HG03280 (cell line): ENCODE data around the gene CYRIA.

Experiments
- ATAC-seq: cut with Tn5 transposase; IDR thresholded peaks from one replicate; pipeline ENCODE4 v1.9.1; 2021; ENCODE audit warnings: mild to moderate bottlenecking, moderate library complexity; ENCODE audit not compliant: unreplicated experiment

Gene CYRIA

DNA sequence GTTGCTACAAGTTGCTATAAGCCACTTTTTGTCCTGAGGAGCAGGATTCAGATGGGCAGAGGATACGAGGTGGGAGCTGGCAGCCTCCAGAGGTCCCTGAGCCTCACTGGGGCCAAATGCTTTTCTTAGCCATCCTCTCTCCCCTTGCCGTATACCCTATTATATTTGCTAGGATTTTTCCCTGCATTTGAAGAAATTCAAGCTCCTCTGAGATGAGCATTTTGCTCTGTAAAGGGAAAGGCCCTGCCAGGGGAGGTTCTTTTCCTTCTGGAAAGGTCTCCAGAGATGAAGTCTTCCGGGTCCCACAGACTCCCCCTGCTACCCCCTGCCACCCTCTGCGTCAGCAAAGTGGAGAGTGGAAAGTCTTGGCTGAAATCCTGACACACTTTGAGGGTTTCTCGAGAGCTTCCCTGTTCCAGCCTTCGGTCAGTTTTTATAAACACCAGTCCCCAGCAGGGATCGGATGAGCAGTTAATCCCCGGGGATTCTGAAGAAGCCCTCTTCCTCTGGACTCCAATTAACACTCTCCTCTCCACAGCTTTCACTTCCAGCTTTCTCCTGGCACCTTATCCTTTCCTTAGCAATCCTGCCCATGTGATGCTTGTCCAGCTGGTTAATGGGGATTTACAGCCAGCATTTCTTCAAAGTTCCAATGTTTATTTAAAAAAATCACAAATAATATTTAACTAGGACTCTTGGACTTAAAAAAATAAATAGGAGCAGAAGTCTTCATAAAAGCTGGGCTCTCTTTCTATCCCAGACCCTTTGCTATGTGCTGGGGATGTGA lies 13.1 kb downstream of the CYRIA start:
- ATAC-seq, result no peak

DNA sequence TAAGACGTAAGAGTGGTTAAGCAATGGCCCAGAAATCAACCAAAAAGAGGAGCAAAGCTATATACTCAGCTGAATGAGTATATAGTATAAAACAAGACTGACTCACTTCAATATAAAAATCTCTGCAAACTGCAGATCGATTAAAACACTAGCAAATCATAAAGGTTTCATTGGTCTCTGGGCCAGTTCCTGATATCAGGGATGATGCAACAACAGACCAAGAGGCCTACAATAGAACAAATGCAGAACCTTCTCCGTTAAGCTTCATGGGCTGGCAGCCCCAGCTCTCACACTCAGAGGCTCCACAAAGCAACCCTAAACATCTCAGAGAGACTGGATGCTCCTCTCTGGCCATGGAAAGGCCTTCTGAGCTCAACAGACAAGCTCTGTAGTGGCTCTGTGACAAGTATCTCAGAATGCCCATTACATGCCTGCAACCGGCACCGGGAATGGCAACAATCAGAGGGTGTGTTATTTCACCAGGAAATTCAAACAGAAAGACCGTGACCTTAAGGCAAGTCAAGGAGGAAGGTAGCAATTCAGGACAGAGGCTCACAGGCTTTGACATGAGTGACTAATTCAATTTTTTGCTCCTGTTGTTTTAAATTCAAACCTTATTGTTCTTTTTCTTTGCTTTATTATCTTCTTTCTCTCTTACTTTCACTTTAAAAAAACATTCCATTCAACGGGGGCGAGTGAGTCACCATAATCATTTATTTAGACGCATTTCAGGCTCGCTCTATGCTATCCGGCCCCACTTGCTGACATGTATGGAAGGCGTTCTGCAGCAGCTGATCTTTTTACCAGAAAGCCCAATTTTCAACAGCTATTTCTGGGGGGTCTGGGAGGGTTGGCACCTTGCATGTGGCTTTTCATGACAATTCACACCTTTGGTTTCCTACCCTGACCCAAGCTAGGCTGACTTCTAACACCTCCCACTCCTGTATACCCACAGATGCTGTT lies 15.1 kb downstream of the CYRIA start:
- ATAC-seq, result no peak

DNA sequence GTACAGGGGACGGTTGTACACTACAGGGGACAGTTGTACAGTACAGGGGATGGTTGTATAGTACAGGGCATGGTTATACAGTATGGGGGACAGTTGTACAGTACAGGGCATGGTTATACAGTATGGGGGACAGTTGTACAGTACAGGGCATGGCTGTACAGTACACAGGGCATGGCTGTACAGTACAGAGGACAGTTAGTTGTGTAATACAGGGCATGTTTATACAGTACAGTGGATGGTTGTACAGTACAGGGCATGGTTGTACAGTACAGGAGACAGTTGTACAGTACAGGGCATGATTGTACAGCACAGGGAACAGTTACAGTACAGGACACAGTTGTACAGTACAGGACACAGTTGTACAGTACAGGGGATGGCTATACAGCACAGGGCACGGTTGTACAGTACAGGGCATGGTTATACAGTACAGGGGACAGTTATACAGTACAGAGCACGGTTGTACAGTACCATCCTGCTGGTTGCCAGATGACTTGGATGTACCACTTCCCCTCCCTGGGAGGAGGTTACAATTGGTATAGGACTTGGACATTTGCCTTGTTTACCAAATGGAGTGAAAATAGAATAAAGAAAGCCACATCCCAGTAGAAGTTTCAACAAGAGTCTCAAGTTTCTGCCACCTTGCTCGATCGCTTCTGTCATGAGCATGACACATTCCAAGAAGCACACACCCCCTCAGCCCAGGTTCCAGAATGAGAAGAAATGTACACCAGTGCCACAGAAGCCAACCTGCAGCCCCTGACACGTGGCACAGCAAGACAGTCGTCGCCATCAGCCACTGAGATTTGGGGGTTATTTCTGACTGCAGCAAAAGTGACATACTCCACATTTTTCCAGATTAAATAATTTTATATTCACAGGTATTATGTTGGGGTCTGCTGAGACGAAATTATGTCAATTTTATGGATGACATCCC lies 16.0 kb downstream of the CYRIA start:
- ATAC-seq, result no peak

DNA sequence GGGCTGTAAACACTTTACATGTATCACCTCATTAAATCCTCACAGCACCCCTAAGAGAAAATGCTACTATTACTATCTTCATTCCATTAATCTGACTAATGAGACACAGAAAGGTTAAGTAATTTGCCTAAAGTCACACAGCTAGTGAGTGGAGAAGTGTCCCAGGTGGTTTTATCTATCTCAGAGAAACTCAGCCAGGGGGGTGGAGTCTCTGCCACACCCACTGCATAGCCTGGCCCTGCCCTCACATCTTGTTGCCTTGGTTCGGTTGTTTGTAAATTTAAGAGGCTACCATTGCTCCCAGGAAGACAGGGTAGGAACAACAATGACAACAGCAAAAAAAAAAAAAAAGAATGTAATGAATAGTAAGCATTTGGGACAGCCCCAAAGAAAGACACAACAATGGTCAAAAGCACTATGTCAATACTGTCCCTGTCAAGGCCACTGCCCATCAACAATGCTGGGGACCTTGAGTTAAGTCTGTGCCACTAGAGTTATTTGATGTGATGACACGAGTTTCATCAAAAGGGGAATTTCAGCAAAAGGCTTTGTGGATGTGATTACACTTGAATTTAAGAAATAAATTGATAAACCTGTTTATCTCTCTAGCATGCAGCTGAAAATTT lies 17.5 kb downstream of the CYRIA start:
- no peak for ATAC-seq

DNA sequence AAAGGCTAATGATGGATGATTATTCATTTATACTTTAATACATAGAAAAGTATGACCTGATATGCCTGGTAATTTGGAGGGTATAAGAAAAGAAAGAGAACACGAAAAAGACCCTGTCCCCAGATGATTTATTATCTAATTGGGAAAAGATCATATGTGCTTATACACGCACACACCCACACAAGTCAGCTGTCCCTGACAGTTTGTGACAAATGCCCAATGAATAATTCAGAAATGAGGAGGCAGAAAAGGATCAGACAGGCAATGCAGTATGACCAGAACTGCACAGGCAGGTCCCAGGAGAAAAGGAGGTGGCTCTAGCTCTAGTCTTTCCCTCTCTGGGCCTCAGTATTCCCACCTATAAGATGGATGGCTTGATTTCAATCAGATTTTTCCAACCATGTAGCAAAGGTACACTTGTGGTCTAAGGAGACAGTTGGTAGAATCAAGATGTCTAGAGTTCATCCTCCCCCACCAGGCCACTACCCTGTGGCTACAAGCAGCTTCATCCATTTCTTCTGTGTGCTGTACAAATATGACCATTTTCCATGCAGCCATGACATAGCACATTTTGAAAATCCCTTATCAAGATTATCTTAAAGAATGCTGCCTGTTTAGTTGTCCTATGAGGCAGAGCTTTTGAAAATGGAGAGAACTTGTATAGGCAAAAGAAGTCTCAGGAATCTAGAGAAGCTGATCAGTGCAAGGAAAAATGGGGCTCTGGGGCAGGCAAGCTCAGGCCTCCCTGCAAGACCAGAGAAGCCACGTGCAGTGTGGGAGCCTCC lies 19.7 kb downstream of the CYRIA start:
- ATAC-seq, result no peak

DNA sequence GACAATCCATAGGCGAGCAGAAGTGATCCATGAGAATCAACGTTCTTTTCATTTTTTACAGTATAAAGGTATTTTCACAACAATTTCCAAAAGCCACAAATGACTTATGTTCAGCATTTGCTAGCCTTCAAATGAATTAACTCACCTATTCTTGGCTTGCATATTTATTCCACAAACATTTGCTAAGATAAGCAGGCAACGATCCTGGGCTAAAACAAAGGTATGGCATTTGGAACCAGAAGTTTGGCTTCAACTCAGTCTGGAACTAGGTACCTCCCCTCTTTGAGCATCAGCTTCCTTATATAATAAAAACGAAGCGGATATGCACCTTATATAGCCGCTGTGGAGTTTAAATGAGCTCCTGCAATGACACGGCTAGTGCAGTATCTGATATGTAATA lies 20.5 kb downstream of the CYRIA start:
- ATAC-seq, result no peak

DNA sequence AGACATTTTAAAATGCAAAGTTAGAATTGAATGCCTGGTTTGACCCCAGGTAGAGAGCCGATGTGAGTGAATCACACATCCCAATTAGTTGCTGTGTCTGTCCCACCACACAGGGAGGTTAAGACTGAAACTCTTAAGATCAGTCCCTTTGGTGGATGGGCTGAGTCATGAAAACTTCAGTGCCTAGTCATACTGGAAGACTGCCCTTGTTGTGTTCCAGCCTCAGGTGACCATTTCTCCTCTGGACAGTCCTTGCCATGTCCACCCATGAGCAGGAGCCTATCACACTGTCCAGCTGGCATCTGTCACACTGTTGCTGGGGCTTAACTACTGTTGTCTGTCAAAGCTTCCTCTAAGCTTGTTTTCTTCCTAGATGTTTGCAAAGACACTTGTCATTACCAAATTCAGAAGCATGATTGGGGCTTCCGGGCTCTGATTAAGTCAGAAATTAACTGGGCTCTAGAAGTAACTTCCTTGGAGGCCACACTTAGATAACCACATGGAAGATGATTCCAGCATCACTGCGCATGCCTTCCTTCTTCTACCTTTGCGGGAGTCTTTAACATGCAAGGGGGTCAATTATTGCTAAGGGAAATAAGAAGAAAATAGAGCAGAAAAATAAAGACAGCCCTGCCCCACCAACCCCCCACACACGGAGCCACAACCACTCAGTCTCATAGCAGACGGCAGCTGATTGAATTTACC lies 21.3 kb downstream of the CYRIA start:
- no peak for ATAC-seq

DNA sequence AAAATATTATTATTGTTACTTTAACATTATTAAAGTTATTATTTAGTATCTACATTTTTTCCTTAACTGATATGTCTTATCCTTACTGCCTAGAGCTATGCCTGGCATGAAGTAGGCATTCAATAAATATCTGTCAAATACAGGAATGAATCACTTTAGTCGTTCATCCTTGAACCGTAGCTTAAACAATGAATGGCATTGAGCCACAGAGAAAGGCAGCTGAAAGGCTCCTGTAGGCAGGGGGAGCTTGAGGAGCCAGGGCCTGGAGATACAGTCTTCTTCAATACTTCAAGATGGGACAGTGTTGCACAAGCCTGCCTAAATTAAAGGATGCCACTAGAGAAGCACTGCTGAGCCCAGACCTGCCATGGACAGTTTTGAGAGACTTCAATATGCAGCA lies 22.5 kb downstream of the CYRIA start:
- ATAC-seq, result no peak

DNA sequence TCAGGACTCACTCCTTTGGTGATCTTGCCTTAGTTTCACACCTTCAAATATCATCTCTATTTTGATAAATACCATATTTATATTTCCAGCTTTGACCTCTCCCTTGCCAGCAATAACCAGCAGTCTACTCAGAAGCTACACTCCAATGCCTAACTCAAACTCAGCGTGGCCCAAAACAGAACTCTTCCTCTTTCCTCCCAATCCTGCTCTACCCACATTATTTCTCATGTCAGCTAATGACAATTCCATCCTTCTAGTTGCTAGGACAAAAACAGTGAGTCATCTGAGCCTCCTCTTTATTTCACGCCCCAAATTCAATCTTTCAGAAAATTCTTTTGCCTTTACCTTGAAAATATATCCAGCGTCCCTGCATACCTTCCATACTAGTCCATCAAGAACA lies 23.5 kb downstream of the CYRIA start:
- ATAC-seq, result no peak

DNA sequence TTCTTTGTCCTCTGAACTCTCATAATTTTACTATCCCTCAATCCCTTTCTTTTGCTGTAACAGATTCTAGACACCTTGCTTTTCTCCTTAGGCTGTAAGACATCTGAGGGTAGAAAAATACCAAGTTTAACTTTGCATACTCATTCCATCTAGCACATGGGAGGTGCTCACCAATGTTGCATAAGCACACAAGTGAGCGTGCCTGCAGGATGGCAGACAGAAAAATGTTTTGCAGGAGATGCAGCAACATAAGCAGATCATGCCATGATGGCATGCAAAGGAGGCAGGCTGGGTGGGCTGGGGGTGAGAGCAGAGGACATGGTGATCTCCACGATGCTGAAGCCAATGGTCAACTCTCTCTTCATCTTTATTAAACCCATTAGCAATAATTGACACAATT lies 24.1 kb downstream of the CYRIA start:
- no peak for ATAC-seq

DNA sequence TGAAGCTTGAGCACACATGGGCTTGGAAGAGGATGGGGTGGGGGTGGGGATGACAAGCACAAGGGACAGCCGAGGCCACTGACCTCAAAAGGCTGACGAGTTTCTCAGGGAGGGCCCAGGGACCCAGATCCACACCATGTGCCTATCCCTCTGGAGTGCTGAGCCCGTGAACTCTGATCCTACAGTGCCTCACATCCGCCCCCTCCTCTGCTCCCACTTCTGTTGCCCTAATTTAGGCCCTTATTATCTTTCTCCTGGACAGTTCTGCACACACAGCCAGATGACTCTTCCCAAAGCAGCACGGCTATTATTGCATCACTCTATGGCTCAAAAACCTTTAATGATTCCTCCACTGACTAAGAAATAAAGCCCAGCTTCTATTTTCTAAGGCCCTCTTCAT lies 24.8 kb downstream of the CYRIA start:
- ATAC-seq, result no peak

DNA sequence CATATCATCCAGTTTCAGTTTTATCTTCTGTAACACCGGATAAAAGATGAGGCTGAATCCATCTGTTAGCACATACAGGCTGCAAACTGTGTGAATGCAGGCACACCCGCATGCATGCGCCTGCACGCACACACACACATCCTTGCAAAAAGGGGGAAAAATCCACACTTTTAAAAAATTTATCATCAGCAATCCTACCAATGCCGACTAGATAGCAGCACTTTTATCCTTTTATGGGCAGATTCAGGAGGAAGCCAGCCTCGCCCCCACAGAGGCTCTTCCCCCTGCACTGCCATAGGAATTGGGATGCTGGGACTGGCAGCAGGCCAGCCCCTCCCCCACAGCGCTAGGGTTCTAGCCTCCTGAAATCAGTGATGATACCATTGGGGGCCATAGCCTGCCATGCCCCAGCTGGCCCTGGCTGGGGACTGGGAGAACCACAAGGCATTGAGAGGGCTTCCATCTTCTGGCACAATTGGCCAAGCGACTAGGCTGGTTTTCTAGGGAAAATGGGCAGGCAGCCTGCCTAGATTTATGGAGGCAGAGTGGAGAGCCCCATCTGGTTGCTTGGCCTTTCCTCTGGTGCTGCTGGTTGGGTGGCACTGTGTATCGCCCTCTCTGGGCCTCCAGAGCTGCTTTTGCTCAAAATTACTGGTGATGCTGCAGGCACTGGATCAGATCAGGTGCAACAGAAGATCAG lies 25.5 kb downstream of the CYRIA start:
- ATAC-seq, result no peak

DNA sequence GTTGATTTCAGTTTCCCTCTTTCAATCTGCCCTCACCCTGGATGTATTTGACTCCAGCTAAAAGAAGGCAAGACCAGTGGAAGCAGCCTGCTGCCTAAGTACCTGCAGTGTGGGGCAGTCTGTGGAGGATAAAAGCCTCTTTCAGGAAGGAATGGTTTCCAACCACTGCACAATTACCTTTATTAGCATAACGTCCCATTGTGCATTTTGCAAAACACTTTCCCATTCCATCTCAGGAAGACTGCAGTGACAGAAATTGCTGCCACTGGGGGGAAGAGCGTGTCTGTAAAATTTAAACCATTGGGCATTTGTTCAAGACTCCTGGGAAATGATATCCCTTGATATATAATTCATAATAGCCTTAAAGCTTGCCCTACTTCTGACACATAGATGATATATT lies 26.2 kb downstream of the CYRIA start:
- ATAC-seq, result no peak

DNA sequence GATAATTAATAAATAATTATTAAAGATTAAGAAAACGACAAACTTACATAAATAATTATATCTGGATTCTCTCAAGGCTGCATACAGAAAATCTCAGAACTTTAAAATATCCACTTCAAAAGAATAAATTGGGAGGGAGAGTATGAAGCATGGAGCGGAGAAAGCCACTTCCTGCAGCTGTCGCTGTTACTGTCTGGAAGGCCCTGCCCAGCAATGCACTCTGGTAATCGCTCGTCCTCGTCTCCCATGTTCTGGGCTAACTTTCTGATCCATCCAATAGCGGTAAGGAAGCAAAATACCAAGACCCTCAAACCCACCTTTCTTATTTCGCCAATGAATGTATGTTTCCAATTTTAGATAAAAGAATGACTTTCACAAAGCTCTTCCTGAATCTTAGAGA lies 26.7 kb downstream of the CYRIA start:
- ATAC-seq, result no peak

DNA sequence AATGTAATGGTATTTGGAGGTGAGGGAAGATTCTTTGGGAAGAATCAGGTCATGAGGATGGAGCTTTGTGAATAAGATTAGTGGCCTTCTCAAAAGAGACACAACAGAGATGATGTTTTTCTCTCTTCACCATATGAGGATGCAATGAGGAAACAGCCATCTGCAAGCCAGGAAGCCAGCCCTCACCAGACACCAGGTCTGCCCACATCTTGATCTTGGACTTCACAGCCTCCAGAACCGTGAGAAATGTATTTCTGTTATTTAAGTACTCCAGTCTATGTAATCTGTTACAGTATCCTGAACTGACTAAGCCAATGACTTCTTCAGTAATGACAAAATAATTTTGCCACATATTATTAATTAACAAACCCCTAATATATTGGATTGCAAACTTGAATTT lies 28.3 kb downstream of the CYRIA start:
- ATAC-seq, result no peak

DNA sequence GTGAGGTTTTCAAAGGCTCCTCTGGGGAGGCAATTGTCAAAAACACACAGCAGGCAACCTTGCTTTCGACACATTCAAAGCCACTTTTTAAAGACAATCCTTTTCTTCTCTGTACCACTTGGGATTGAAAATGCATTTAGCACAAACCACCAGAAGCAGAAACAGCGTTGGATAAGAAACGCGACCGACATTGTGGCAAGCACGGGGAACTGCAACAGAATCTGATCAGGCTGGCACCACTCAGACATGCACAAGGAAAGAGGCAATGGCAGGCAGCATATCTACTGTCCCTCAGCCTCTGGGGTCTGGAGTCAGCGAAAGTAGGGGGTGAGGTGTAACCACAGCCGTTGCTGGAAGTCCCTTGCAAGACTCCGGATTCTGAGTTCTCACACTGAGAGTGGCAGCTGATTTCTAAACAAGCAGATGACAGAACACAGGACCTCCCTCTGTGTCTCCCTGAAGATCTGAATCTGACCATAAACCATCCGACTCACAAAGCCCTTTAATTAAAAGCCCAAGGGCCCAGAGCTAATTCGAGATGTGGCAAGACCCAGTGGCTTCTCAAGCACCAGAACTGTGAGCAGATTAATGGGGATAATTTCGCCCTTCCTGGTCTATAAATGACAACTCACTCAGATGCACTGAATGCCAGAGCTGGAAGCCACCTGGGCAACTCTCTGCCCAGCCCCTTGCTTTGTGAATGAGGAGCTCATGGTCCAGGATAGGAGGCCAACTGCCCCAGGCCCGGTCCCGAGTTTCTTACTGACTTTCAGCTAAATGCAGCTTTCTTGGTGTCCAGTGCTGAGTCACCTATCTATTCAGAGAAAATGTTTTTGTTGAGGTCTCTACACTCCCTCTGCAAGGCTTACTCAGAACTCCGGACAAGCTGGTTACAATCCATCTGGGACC lies 29.6 kb downstream of the CYRIA start:
- no peak for ATAC-seq

DNA sequence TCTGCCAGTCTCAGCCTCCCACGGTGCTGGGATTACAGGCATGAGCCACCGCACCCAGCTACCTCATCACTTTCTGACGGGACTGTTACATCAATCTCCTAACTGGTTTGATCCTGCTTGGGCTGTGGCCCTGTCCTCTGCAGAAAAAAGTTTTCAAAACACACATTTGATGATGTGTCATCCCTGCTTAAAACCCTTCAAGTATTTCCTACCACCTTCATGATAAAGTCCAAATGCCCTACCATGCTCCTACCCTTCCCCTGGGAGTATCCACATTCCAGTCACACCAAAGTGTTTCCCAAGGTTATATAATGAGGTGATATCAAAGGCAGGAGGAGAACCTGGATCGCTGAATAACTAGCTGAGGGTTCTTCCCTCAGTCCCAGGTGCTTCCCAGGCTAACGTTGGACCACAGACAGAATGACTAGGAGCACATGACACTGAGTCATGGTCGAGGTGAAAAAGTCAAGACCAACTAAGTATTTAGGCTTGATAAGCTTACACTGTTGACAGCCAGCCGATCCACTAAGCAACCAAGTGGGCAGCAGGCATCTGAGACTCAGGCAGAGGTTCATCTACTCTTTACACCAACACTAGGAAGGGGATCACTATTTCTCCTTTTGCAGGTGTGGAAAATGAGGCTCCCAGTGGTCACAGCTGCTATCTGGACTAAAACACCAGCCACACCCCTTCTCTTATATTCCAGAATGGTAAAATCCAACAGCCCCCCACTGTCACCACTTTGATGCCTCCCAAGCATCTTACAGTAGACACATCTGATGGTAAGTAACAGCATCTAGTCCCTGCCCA lies 31.8 kb downstream of the CYRIA start:
- no peak for ATAC-seq
